ENCODE measurements around the gene TMED10. TPM values are rescaled to one million over a fixed set of nuclear protein-coding genes. Genes with fewer than 3 reads are reported as not detected.

The TMED10 gene
- total RNA-seq, 4 donors from 2014 or later = 226 to 421 (median 365) TPM

DNA sequence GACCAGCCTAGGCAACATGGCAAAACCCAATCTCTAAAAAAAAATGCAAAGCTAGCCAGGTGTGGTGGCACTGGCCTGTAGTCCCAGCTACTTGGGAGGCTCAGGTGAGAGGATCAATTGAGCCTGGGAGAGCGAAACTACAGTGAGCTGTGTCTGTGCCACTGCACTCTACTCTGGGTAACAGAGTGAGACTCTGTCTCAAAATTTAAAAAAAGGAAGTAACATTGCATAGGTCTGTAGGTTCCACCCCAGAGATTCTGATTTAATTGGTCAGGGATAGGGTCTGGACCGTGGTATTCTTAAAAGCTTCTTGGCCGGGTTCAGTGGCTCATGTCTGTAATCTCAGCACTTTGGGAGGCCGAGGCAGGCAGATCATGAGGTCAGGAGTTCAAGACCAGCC is 80.7 kb downstream of the TMED10 start:
- TF ChIP-seq, protein P1, sequence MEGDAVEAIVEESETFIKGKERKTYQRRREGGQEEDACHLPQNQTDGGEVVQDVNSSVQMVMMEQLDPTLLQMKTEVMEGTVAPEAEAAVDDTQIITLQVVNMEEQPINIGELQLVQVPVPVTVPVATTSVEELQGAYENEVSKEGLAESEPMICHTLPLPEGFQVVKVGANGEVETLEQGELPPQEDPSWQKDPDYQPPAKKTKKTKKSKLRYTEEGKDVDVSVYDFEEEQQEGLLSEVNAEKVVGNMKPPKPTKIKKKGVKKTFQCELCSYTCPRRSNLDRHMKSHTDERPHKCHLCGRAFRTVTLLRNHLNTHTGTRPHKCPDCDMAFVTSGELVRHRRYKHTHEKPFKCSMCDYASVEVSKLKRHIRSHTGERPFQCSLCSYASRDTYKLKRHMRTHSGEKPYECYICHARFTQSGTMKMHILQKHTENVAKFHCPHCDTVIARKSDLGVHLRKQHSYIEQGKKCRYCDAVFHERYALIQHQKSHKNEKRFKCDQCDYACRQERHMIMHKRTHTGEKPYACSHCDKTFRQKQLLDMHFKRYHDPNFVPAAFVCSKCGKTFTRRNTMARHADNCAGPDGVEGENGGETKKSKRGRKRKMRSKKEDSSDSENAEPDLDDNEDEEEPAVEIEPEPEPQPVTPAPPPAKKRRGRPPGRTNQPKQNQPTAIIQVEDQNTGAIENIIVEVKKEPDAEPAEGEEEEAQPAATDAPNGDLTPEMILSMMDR (IDR thresholded peaks at IDR 0.05; ENCODE audit: low read depth) = no peak

DNA sequence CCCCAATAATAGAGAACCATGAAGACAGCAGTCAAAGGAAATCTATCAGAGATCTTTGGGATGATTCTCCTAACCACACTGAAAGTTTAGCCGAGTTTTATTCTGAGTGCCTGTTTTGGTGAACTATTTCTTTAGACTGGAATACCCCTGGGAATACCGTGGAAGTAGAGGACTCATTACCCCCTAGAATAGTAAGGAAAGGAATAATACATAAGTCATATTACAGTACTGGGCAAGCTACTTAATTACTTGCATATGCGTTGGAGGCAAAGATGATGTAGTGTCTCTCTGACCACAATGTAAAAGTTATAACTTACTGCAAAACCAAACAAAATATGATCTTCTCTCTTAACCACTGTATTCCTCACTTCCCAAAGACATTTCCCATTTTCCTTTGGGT is 81.5 kb downstream of the TMED10 start:
- TF ChIP-seq, protein P1 (IDR thresholded peaks at IDR 0.05; ENCODE audit: low read depth) = no peak

DNA sequence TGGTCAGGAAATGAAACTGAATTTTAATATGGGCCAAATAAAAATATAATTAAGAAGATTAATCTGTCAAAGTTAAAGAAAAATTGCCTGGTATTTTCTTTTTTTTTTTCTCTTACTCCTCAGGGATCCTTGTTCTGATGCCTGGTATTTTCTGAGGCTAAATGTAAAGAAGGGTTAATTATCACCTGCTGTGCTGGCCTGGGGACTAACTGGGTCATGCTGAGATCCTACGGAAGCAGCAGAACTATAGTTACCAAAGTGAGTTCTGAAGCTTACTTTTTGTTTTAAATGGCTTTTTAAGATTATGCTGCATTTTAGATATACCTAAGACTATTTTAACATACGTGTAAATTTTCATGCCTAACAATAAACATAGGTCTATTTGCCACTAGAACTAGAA is 83.7 kb downstream of the TMED10 start:
- TF ChIP-seq, protein P1 (IDR thresholded peaks at IDR 0.05; ENCODE audit: low read depth) = no peak

DNA sequence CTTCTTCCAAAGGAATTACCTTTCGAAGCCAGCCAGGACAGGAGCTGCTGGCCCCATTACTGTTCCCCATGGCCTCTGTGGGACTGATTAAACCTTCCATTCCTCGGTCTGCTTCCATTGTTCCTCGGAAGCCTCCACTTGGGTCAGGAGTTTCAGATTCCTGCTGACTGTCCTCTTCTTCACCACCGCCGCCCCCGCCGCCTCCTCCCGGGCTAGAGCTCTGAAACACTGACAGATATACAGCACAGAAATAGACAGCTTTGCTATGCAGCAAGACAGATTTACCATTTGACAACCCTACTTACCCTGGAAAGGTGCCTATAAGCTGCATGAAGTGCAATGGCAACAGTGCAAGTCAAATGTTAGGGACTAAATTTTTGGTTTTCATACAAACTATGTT is 85.2 kb downstream of the TMED10 start:
- TF ChIP-seq, protein P1 (IDR thresholded peaks at IDR 0.05; ENCODE audit: low read depth) = no peak

DNA sequence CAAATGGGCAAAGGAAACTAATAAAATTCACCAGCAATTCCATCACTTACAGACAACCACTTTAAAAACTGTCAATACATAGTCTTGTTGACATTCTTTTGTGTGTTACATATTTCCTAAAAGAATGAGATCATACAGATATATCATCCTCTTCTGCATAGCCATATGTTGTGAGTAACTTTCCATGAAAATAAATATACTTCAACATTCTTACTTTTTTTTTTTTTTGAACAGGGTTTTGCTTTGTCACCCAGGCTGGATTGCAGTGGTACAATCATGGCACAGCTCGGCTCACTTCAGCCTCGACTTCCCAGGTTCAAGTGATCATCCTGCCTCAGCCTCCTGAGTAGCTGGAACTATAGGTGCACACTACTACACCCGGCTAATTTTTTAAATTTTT is 86.1 kb downstream of the TMED10 start:
- TF ChIP-seq, protein P1 (IDR thresholded peaks at IDR 0.05; ENCODE audit: low read depth) = no peak

DNA sequence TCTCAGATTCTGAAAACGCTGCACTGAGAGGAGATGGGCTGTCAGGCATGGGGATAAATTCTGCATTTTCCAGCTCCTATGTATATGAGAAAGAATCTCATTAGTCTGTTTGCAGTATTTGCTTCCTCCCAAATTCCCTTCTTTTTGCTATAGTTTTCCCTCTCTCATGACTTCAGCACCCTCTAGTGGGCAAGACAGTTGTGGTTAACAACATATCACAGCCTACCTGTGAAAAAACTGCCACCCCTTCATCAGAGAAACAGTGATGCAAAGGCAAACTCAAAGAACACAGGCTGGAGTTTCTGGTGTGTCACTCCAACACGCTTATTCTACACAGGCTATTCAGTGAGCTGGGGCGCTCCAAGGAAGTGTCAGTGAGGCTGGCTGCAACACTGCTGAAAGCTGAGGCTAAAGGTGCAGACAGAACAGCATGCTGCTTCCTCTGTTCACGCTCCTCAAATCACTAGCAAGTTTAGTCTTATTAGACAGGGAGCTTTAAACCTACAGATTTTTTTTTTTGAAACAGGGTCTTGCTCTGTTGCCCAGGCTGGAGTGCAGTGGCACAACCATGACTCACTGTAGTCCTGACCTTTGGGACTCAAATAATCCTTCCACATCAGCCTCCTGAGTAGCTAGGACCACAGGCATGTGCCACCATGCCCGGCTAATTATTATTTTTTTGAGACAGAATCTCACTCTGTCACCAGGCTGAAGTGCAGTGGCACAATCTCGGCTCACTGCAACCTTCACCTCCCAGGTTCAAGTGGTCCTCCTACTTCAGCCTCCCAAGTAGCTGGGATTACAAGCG is 87.6 kb downstream of the TMED10 start:
- TF ChIP-seq, protein P1 (IDR thresholded peaks at IDR 0.05; ENCODE audit: low read depth) = no peak

DNA sequence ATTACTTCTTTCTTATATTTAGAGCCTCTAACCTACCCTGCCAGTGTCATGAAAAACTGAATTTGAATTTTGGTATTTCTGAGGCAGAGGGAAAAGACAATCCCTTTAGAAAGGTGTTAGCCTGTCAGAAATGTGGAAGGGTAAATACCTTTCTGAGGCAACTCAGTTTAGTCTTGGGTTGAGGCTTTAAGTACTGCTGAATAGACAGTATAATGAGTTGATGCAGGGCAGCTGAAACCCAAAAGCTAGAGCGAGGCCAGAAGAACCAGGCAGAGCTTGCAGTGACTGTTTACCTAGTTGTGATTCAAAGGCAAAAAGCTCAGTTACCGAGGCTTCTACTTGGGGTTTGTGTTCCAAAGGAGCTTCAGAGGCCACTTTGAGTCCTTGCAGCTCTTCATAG is 88.3 kb downstream of the TMED10 start:
- TF ChIP-seq, protein P1 (IDR thresholded peaks at IDR 0.05; ENCODE audit: low read depth) = no peak
